GM19372 (cell line): ENCODE measurements around the gene TTI1.
A peak's percentile ranks its signal among the peaks of the same experiment; 100 is the strongest.

Experiments
- ATAC-seq: cut with Tn5 transposase; IDR thresholded peaks from one replicate; pipeline ENCODE4 v1.9.1; 2021; ENCODE audit warnings: mild to moderate bottlenecking, low read depth, moderate library complexity; ENCODE audit not compliant: unreplicated experiment

The TTI1 gene

DNA sequence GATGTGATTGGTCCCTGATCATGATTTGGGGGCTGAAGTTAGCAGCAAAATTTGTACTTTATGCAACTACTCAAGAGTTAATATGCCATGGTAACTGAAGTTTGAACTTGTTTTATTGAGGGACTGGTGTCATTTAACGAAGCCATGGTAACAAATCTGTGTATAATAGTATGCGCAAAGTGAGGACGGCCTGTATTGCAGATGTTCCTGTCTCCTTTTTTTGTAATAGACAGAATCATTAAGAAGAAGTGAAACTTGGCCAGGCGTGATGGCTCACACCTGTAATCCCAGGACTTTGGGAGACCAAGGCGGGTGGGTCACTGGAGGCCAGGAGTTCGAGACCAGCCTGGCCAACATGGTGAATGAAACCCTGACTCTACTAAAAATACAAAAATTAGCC, 22.6 kb upstream of the TTI1 start:
- no peak for ATAC-seq

DNA sequence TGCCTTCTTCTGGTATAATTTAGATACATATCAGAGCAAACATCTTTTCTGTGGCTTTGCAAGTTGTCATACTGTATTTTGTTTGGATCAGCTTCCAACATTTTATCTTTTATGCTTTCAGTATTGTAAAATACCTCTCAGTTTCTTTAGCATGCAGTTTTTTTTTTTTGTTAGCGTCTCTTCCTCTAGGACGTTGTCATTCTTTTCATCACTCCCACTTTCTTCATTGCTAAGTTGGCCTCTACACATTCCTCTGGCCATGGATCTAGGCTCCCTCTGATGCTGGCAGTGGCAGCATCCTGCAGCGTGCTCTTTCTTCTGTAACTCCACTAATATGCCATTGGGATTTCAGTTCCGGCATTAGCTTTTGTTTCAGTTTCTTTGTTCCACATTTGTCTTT, 22.0 kb upstream of the TTI1 start:
- ATAC-seq: no peak

DNA sequence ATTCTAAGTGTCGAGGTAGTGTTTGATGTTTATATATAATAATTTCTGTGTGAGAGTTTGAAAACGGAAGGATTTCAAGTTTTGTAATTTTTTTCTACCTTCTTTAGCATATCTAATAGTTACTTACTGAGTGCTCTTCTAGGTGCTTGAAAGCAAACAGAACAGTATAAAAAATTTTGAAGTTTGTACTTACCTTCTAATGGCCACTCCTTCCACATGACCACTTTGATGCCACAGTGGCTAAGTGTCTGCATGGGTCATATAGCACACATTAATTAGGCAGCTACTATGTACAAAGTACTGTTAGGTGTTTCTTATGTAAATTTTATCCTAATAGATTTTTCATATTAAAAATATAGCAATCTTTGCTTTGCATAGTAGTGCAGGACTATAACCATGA, 21.4 kb upstream of the TTI1 start:
- no peak for ATAC-seq

DNA sequence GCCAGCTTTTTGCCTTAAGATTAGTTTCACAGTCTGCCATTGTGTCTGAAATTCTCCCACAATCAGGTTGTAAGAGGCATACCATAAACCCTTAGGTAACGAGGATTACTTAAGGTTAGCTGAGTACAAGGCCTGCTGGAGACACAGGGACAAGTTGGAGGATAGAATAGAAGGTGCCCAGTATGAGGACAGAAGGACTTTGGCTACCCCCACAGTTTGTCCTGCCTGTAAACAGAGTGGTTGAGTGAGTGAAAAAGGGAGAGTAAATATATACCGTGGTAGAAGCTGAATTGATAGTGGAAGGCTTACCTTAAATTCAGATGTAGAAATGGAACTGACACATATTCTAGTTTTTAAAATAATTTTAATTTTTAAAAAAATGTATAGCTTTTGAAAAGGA, 19.6 kb upstream of the TTI1 start:
- ATAC-seq: no peak

DNA sequence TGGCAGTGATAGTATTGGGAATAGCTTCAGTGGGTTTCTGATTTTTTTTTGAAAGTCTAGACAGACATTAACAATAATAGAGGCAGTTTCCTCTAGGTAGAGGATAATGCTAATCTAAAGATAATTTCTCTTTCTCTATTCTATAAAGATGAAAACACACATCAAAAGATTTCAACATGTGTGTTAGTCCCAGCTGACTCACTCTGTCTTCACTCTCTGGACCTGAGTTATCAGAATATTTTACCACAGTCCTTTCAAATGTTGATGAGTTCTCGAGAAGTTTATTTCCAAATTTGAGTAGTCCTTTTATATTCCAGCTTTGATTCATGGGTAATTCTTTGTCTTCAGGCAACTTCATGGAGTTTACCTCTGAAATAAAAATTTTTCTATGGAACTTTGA, 17.4 kb upstream of the TTI1 start:
- no peak for ATAC-seq

DNA sequence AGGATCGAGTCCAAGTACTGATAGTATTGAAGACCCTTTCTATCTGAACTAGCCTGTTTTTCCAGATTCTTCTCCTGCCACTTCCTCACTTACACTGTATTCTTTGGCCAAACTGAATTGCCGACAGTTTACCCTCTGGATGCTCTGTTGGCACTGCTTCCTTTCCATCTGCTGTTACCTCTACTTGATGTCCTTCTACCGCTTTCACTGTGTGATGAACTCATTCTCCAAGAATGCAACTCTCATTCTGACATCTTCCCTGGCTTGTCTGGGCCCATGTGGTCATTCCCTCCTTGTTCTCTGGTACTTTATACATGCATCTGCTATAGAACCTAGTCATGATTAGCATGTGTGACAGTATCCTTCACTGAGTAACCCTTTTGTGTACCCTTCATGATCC, 16.5 kb upstream of the TTI1 start:
- no peak for ATAC-seq

DNA sequence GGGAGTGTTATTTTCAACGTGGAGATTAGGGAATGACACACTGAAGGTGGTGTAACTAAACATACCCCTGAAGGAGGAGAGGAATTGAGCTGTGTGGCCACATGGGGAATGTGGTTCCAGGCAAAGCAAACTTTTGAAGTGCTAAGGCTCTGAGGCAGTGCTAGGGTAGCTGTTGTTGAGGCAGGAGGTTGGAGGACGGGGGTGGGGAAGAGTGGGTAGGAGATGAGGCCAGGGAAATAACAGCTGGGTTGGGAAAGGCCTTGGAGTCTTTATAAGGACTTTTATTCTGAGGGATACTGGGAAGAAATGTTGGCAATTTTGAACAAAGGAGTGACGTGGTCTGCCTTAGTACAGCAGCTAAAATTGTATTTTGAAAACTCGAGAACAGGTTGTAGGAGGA, 13.3 kb upstream of the TTI1 start:
- no peak for ATAC-seq

DNA sequence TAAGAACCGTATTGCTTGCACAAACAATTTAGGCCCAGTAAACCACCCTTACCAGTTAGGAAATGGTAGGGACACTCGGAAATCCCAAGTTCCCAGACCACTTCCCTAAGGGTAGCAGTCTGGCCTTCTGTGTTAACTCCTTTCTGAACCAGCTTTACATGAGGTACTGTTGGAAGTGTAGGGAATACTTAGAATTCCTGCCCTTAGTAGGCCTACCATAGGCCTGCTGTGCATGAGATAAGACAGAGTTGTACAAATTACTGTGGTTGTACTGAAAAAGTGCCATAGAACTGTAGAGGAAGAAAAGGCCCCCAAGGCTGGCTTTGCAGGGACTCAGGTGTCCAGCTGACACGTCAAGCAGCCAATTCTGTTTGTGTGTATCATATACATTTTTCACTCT, 11.4 kb upstream of the TTI1 start:
- ATAC-seq: no peak

DNA sequence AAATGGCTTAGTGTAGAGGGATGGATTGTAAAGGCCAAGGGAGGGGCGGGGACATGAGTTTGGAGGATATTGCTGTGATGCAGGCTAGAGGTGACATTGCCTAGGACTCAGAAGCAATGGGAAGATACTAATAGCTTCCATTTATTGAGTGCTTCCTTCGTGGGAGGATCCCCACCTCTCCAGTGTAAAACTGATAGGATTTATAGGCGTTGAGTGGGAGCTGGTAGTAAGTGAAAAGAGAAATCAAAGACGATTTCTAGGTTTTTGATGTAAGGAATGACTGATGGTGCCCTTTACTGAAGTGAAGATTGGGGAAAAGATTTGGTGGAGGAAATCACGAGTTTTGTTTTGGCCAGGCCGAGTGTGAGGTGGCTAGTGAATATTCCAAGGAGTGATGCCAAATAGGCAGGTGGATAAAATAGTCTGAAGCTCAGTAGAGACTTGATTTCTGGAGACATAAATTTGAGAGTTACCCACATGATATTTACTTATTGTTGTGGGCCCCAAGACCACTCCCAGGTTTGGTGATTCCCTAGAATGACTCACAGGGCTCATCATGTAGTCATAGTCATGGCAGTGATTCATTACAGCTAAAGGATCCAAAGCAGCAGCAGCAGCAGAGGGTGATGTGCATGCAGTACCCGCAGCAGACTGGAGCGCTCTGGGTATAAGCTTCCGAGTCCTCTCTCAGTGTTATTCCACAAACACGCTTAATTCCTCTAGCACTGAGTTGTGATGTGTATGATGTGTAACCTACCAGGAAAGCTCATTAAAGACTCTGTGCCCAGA, 10.4 kb upstream of the TTI1 start:
- no peak for ATAC-seq

DNA sequence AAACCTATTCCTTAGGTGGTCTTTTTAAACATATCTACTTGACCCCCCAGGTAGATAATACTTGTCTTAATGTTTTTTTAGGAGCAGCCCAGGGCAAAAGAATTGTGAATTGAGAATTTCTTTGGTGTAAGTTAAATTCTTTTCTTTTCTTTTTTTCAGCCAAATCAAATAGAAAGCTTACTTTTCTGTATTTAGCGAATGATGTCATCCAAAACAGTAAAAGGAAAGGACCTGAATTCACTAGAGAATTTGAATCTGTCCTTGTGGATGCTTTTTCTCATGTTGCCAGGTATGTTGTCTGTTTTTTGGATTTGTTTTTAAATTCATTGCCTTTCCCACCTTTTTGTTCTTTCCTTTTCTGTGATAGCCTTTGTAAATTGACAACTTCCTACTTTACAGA, 7.0 kb upstream of the TTI1 start:
- no peak for ATAC-seq

DNA sequence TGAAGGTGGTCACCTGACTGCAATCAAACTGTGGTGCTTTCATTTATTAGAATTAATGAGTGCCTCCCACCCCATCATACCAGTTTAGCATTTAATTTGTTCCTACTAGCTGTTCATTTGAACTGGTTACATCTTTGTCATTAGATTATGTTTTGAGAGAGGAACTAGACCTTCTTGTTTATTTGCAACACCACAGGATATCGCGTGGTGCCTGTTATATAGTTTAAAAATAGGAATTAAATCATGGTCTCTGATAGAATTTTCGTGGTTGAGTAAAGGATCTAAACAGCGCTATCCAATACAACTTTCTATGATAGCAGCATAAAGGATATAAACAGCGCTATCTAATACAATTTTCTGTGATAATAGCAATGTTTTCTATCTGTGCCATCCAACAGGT, 3.1 kb upstream of the TTI1 start:
- no peak for ATAC-seq

DNA sequence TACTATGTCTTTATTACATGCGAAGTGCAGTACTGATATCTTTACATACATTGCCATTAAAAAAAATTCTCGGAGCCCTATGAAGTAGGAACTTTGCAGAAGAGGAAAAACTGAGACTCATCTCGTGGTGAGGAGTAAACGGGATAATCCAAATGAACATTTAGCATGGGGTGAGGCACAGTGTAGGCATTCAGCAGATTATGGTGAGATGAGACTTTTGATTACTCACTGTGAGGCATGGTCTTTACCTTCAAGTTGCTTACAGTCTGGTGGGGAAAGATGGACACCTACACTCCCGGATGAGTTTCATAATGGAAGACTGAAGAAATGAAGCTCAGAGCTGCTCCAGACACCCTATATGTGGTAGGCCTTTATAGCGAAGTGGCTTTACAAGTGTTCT, 1.7 kb upstream of the TTI1 start:
- ATAC-seq: no peak

DNA sequence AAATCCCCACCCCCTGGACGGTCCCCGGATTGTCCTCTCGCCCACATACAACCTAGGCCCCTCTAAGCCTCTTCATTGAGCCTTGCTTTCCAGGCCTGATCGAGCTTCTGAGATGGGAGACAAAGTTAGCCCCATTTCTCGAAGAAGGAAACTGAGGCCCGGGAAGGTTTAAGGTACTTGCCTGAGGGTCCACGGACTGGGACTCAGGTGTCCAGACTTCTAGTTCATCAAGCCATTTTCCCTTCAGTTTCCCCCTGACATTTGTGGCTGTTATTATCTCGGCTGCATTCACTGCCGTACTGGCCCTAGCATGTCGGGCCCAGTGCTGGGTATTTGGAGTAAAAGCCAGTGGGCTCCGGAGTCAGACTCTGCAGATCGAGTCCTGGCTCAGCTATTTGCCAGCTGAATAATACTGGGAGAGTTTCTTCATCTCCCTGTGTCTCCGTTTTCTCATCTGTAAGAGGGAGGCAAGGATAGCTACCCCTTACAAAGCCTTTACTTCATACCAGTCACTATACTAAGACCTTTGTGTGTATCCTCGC, 923 bp upstream of the TTI1 start:
- ATAC-seq: peak; percentile 17

DNA sequence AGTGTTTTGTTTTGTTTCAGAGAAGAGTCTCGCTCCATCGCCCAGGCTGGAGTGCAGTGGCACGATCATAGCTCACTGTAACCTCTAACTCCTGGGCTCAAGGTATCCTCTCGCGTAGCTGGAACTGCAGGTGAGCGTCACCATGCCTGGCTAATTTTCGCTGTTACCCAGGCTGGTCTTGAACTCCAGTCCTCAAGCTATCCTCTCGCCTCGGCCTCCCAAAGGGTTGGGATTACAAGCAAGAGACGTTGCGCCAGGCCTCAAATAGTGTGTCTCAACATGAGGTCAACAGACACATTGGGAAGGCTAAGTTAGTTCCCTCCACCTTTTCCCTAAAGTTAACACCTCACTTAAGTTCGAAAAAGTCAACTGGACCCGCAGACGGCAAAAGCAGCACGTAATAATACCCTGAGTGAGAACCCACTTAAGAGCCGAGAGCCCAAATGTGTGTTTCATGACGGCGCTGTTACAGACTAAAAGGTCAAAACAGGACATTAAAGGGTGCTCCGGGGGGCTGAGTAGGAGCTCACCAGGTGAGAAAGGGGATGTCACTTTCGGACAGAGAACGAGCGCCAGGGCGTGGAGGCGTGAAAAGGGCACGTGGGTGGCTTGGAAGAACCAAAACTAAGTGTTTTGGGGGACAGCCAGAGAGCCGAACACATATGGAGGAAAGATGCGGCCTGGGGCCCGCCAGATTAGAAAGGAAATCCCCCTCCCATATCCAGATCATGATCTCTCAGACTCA, 499 bp downstream of the TTI1 start:
- ATAC-seq: peak; percentile 44

DNA sequence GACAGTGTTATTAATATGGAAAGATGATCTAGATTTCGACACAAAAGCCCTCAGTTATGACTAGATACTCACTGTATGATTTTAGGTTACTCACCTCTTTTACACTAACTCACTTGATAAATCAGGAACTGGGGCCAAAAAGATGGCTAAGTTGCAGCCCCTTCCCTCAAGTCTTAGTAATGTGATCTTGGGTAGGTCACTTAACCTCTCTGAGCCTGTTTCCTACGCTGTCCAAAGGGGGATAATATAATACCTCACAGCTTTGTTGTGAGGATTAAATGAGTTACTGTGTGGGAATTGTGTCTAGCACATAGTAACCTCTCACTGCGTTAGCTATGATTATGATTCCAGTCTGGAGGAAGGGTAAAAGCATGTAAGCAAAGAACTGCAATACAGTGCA, 1.3 kb downstream of the TTI1 start:
- ATAC-seq: no peak

DNA sequence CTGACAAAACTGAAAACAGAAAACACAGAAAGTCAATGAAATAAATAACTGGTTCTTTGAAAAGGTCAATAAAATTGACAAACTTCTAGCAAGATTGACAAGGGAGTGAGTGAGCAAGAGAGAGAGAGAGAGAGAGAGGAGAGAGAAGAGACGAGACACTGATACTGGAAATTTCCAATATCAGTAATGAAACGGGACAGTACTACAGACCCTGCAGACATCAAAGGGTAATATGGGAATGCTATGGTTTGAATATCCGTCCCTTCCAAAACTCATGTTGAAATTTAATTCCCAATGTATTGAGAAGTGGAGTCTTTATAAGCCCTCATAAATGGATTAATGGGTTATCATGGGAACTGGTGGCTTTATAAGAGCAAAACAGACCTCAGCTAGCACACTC, 3.8 kb downstream of the TTI1 start:
- no peak for ATAC-seq

DNA sequence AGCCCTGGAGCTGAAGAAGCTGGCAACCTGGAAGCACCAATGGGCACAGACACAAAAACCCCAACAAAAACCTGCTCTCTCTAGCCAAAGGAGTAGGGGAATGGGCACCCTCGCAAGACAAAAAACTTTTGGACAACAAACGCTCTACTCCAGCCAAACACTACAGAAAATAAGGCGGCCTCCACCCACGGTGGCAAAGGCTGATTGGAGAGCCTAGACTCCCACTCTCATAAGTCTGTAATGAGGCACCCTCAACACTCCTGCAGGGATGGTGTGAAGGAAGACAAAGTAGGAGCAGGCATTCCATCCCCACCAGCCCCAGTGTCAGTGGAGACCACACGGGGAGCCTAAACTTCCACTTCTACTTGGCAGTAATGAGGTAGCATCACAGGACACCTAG, 8.8 kb downstream of the TTI1 start:
- ATAC-seq: no peak

DNA sequence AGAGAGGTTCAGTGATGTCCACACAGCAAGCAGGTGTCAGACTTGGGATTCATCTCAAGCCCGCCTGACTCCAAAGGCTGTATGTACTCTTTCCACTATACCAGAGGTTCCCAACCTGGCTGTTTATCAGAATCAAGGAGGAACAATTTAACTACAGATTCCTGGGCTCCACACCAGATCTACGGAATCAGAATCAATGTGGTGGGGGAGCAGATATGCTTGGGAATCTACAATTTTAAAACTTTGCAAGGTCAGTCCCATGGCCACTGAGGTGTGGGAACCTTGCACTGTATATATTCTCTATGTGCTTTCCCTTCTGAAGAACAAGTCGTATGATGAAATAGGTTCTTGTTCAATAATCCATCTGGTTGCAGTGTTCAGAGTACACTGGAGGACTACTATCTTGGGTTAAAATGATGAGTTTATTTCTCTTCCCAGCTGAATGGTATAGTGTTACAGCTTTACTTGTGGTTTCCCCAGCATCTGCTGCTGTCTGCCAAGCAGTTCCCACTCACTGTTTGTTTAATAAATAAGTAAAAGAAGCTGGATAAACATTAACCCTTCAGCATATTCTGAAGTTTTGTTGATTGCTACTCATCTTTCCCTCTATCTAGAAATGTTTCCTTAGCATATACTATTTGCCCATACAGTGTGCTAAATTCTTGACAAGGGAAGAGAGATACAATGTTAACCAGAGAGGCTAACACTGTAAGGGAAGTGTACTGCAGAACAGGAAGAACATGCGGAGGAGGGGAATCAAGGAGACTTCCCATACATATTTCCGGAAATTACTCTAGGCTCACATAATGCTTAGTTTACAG, 9.9 kb downstream of the TTI1 start:
- ATAC-seq: no peak

DNA sequence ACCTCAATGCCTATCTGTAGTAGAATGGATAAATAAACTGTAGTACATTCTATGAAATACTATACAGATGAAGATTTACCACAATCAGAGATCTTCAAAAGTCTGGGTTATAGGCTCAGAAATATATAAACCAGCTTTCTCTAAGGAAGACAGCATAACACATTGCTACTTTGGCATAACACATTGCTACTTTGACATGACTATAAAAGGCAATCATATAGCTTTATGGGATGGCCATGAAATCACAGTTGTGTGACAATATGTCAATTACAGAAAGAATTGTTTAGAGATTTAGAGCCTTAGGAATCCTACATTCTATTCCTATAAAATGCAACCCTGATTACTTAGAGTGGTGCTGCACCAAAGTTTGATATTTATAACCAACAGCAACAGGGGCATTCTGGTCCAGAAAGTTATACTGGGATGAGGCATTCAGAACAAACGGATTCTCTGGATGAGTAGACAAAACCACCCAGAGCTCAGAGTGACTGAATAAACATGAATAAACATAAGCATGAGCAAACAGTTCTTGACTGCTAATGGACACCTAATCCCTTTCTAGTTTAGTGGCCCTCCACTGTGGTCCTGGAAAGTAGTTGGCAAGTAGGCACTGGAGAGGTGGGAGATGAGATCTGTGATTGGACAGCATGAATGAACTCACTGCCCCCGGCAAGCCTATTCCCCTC, 12.0 kb downstream of the TTI1 start:
- ATAC-seq: no peak

DNA sequence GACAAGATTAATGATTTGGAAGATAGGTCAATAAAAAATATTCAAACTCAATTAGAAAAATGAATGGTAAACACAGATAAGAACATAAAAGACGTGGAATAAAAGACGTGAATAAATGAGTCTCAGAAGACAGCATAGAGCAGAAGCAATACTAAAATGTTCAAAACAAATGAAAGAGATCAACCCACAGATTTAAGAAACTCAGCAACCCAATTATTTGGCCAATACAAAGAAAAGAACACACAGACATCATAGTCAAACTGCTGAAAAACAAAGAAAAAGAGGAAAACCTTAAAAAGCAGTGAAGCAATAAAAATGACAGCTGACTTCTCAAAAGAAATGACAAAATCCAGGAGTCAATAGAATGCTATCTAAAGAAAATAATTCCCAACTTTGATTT, 14.9 kb downstream of the TTI1 start:
- ATAC-seq: no peak

DNA sequence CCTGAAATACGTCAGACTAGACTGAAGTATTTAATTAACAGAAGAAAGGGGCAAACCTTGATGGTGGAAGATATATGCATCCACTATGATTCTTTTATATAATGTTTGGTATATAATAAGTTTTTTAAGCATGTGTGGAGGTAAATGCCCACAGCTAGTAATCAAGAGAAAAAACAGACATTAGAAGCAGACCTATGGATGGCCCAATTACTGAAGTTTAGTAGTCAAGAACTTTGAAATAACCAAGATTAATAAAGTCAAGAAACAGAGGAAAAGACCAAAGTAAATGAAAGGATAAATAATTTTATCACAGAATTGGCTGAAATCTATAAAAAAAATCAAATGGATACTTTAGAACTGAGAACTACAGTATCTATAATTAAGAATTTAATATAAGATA, 15.3 kb downstream of the TTI1 start:
- no peak for ATAC-seq
